Activated CD4-positive, alpha-beta T cell treated with anti-CD3 and anti-CD28 coated beads, Interleukin-2, Interleukin-6, amounts not matched to agents 100 ng/mL and 50 ng/mL, durations not matched to agents 16 hours and 8 hours (primary cell): ENCODE results near the gene CTSL.

Experiments used
- DNase-seq: peaks from one replicate; pipeline ENCODE4 v3.0.0-alpha.2; 2020

The CTSL gene

DNA sequence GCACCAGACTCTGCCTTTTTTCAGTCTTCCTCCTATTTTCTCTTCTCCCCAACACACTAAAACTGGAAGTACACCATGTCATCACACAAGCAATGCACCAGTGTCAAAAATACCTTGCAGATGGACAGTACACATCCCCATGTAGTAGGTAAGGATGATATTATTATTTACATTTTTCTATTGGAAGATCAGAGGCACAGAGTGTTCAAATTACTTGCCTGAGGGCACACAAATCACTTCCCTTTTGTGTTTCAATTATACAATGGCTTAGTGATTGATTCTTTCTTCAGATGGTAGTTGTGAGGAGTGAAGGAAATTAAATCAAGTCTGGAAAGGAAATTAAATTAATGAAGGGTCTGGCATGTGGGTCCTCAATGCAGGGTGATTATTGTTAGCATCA lies 39.6 kb downstream of the CTSL start:
- no peak for DNase-seq

DNA sequence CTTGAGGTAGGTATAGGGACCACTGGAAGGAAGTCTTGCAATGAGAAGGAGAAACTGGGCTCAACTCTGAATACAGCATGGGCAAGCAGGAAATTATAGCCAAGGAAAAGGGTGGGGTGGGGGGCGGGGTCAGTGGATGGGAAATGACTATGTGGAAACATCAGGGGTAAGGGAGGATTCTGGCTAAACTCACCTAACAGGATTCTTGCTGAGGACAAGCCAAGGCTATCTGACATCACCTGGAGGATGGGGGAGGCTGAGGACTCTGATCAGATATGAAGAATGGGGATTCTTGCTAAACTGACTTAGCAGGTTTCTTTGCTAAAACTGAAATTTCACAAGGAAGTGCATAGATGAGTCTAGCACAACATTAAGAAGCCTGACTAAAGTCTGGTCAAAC lies 40.8 kb downstream of the CTSL start:
- DNase-seq = peak; percentile 8

DNA sequence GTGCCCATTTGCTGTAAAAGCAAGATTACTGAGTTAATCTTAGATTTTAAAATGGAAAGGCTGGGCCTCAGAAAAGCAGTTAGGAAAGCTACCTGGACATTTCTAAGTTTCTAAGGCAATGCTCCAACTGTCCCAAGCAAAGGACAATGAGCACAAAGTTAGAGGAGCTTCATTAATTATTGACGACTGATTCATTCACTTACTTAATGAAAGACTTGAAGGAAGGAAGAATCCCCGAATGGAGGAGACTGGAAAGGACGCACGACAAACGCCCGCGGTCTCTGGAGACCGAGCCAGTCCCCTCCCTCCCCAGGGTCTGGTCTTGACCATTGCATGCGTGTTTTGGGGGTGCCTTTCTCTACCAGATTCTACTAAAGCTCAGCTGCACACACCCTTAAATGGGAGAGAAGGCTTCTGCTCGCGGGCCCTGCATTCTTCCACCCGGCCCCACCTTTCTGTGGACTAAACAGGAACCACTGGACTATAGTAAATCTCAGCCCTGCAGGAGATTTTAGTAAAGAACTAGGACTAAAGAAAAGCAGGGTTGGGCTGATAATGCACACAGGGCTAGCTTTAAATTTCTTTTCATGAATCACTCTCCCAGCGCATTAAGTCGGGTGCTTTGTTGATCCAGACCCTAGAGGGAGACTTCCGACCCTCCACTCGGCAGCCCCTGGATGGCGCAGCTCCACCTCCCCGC lies 44.8 kb downstream of the CTSL start:
- no peak for DNase-seq

- no peak for DNase-seq
Measured at GRCh38 chr9:87771316-87772006, 45.5 kb downstream of the CTSL start.

DNA sequence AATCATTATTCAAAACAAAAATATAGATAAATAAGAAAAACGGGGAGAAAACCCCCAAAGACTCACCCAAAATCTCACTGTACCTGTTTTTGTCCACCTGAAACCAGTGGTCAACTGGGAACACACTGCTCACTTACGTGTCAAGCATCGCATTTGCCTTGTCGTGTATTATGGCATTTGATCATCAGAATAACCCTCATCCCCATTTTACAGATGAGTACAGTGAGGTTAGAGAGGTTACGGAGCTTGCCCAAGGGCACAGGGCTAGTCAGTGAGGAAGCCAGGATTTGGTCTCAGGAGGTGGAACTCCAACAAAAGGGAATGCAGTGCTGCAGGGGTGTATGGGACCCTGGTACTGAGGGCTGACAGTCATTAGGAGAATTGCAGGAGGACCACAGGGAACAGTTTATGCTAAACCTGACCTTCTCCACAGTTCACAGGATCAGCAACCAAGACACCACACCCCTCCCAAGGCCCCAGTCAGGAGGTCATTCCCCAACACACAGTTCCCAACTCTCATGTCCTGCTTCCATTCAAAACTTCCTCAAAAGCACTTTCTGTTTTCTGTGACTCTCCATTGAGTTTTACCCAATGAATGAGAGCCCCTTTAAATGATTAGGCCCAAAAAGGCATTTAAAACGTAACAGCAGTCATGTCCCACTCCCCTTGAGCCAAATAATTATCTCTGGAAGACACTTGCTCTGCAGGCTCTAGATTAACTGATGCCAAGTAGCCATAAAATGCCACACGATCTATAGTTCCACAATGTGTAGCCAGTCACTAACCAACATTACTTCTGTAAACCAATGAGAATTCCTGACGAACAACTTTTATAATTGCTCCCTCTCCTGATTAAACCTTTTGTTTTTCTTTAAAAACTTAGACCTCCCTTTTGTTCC lies 50.8 kb downstream of the CTSL start:
- DNase-seq = no peak

- DNase-seq = no peak
Measured at GRCh38 chr9:87778996-87779395, 53.1 kb downstream of the CTSL start.
